Aorta (tissue), 5 donors: Measurements from ENCODE around the gene TUBB1. TPM values are rescaled to one million over a fixed set of nuclear protein-coding genes. Genes with fewer than 3 reads are reported as not detected.
A peak's percentile ranks its signal among the peaks of the same experiment; 100 is the strongest.

Source experiments
- ATAC-seq: fragments of 200-7000 bp; cut with Tn5 transposase; one replicate; pipeline ENCODE4 v1.9.1; 2022; ENCODE audit warnings: moderate library complexity; ENCODE audit not compliant: low FRiP score
- DNase-seq, 2 donors: peaks; one replicate each; pipeline ENCODE4 v3.0.0-alpha.2; 2020
- H3K27ac ChIP-seq, 2 donors: one replicate each; pipeline ENCODE4 v1.5.1; 2013; ENCODE audit warnings: low read length in 2 of 2, mild to moderate bottlenecking in 2 of 2, moderate library complexity in 2 of 2, control low read depth in 1 of 2, inconsistent platforms in 1 of 2, low read depth in 1 of 2
- H3K27me3 ChIP-seq, 2 donors: one replicate each; pipeline ENCODE4 v1.6.1; 2013; ENCODE audit warnings: control low read depth in 1 of 2, low read length in 1 of 2, mild to moderate bottlenecking in 1 of 2, moderate library complexity in 1 of 2; ENCODE audit not compliant: insufficient read depth in 2 of 2, control insufficient read depth in 1 of 2
- H3K36me3 ChIP-seq, 2 donors: one replicate each; pipeline ENCODE4 v1.6.1; 2013; ENCODE audit warnings: control low read depth in 1 of 2, low read length in 1 of 2, mild to moderate bottlenecking in 1 of 2; ENCODE audit not compliant: insufficient read depth in 2 of 2, control insufficient read depth in 1 of 2
- H3K4me1 ChIP-seq, 2 donors: one replicate each; pipeline ENCODE4 v1.6.1; 2013; ENCODE audit warnings: low read length in 2 of 2, control low read depth in 1 of 2, mild to moderate bottlenecking in 1 of 2, moderate library complexity in 1 of 2; ENCODE audit not compliant: insufficient read depth in 2 of 2, control insufficient read depth in 1 of 2
- H3K4me3 ChIP-seq, 2 donors: one replicate each; pipeline ENCODE4 v1.5.1; 2013; ENCODE audit warnings: low read length in 2 of 2, control low read depth in 1 of 2, mild to moderate bottlenecking in 1 of 2
- H3K9me3 ChIP-seq: one replicate; pipeline ENCODE4 v1.6.1; 2013; ENCODE audit warnings: mild to moderate bottlenecking, low read length; ENCODE audit not compliant: control insufficient read depth
- WGBS, 2 donors: extraction: QIAGEN DNeasy Blood & Tissue Kit; methylation state at CpG; one replicate each; pipeline ENCODE4 v1.1.7; 2013; 5-methylcytosine and 5-hydroxymethylcytosine counted together
- intact Hi-C, 2 donors: fragments of 100-400 bp; cut with DNase I; formaldehyde crosslinking; loops; one replicate each; pipeline versions ENCODE4 v1.14.2 to v1.15.0; 2022
- polyA plus RNA-seq, 2 donors: library from polyadenylated mRNA; stranded (reverse); fragments of 200-250 nt; gene quantifications; one replicate each; pipeline ENCODE4 v1.2.3, GENCODE V29; 2013
- total RNA-seq, 2 donors: library from RNA; stranded (reverse); fragmentation: NEBNext Ultra II Directional; extraction: Animal tissue kit (Norgen Biotek cat#: 25700); gene quantifications; one replicate each; pipeline ENCODE4 v1.2.1, GENCODE V29; 2021
- donor health status: healthy with polysubstance abuse.
- donor health status: Bipolar disorder and iron deficiency.
- donor health status: DM: no; HTN: no; CAD: no.
- donor health status: DM: no; HTN: no; CAD: no.
- donor health status: DM: yes; HTN: yes; CAD: no.

TUBB1 gene
- total and polyA plus RNA-seq, 4 donors = 0.15 to 2.1 TPM; not detected in 2

DNA sequence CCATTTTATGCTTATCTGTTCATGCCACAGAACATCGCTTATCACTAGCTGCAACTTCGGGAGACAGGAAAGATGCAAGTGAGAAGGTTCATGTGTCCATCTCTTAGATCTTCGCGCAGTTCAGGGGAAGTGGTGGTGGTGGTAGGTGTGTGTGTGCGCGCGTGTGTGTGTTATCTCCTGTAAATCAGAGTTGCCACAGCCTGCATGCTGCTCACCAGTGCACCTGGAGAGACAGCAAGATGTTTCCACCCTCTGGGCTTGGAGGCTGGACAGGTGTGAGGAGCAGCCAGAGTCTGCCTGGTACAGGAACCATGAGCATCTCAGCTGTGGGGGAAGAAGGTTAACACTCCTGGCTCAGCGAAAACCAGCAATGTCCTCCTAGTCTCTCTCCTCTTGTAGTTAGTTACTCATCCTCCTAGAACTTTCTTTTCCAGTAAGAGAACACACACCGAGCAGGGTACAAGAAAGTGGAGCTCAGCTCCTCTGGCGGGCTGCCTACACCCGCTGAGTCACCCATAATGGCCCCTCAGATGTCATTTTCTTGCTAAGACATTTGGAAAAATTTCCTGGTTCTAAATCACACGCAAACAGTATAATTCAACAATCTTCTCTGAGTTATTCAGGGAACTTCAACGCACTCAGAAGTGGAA is 5.1 kb upstream of the TUBB1 start:
- H3K27me3 ChIP-seq = no peaks in the 10 kb centered on the region
- H3K36me3 ChIP-seq = no peaks in the 10 kb centered on the region
- H3K9me3 ChIP-seq = no peaks in the 10 kb centered on the region
- no peaks in the 10 kb centered on the region for H3K4me1 ChIP-seq
- peak; percentile 82 to 85 for DNase-seq
- WGBS, 2 donors = 68 to 73% methylated on average over 13 of the region's 13 CpGs
- no peak overlapping the region for H3K4me3 ChIP-seq
- peak overlapping the region in 1 of 2 donors; percentile 72 for H3K27ac ChIP-seq
- ATAC-seq = no peak
- intact Hi-C loops = no loop called here

GRCh38 chr20:59014680-59015389 is 4.4 kb upstream of the TUBB1 start:
- 74 to 77% methylated on average over 17 of the region's 17 CpGs for WGBS, 2 donors
- intact Hi-C loops = no loop called here
- ATAC-seq (no peak), DNase-seq (peak; percentile 44 to 60)
- Histone ChIP-seq H3K36me3 (no peaks in the 10 kb centered on the region), H3K4me1 (no peaks in the 10 kb centered on the region), H3K27ac (peak overlapping the region in 1 of 2 donors; percentile 59), H3K9me3 (no peaks in the 10 kb centered on the region), H3K4me3 (no peak overlapping the region), H3K27me3 (no peaks in the 10 kb centered on the region)

- H3K27ac ChIP-seq = no peak overlapping the region
- H3K4me3 ChIP-seq = no peak overlapping the region
- peak; percentile 26 to 57 for DNase-seq
- H3K9me3 ChIP-seq = no peaks in the 10 kb centered on the region
- H3K27me3 ChIP-seq = no peaks in the 10 kb centered on the region
- intact Hi-C loops = no loop called here
- WGBS, 2 donors = 92 to 93% methylated on average over 16 of the region's 16 CpGs
- H3K36me3 ChIP-seq = no peaks in the 10 kb centered on the region
- H3K4me1 ChIP-seq = no peaks in the 10 kb centered on the region
- ATAC-seq = no peak
These were observed 3.8 kb upstream of the TUBB1 start for GRCh38 chr20:59015411-59015810.

DNA sequence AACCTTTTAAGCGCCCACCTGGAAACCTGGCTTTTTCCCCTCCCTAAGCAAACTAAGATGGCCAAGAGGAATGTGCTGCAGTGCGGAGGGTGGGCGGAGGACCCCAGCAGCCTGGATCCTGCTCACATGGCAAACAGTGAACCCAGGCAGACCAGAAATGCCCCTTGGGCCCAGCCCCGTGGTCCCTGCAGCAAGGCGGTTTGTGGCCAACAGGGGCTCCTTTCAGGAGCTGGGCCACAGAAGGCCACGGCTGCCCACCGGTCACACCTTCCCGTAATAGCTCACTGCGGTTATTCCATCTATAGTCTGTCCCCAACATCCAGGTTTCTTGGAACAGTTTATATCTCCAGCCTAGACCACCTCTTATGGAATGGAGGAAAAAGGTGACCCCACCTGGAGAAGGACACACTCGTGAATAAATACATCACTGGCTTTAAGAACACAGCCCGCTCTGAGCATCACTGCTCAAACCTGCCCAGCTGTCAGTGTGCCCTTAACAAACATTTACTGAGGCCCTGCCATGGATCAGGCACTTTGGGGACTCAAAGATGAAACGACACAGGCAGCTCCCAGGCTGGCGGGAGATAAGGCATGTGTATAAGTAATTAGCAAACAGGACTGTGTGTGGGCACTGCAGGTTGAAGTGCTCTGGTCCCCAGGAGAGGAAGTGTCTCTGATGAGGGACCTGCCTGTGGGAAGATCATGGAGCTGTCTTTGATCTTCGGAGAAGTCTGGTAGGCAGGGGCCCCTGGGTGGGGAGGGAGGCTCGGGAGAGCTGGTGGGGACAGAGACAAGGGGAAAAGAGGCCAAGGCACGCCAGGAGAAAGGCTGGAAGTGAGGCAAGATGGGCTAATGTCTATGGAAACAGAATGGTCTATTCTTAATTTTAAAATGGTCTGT is 3.2 kb upstream of the TUBB1 start:
- Histone ChIP-seq H3K27me3 (no peaks in the 10 kb centered on the region), H3K4me3 (no peak overlapping the region), H3K27ac (no peak overlapping the region), H3K4me1 (no peaks in the 10 kb centered on the region), H3K9me3 (no peaks in the 10 kb centered on the region), H3K36me3 (no peaks in the 10 kb centered on the region)
- ATAC-seq (no peak), DNase-seq (peak; percentile 27 to 35)
- 85 to 92% methylated on average over 15 to 16 of the region's 16 CpGs for WGBS, 2 donors
- intact Hi-C loops = no loop called here

DNA sequence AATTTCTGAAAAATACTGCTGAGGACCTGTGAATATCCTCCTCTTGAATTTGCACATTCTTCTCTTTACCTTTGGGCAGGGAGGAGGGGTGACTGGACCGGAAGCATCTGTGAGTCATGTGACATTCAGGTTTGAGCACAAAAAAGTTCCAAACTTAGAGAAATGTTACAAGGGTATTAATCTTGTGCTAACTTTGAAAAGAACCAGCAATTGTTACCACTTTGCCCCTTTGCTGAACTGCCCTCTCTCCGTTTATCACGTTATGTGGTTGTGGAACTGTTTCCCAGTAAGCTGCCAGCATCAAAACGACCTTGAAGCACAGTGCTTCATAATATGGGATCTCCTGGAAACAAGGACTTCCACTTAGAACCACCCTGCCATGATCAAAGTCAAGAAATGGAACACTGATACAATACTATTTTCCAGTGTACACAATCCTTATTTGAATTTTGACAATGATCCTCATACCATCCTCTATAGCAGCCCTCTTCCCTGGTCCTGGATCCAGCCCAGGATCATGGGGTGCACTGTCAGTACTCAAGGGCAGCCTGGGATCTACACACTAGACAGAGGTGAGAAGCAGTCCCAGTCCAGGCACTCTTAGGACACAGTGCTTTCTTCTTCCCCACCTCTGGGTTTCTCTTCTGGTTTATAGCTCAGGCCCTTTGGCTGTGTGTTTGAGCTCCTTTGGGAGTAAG is 2.3 kb upstream of the TUBB1 start:
- no peaks in the 10 kb centered on the region for H3K9me3 ChIP-seq
- 72 to 78% methylated on average over 4 of the region's 4 CpGs for WGBS, 2 donors
- H3K4me1 ChIP-seq = no peaks in the 10 kb centered on the region
- H3K4me3 ChIP-seq = no peak overlapping the region
- no peaks in the 10 kb centered on the region for H3K36me3 ChIP-seq
- H3K27me3 ChIP-seq = no peaks in the 10 kb centered on the region
- DNase-seq = no peak
- no peak overlapping the region for H3K27ac ChIP-seq
- intact Hi-C loops = no loop called here
- ATAC-seq = no peak

- H3K27ac ChIP-seq = no peak overlapping the region
- no peak overlapping the region for H3K4me3 ChIP-seq
- no peaks in the 10 kb centered on the region for H3K27me3 ChIP-seq
- H3K4me1 ChIP-seq = no peaks in the 10 kb centered on the region
- intact Hi-C loops = no loop called here
- ATAC-seq (no peak), DNase-seq (peak; percentile 38 to 65)
- H3K9me3 ChIP-seq = no peaks in the 10 kb centered on the region
- 93% methylated on average over 15 to 16 of the region's 16 CpGs for WGBS, 2 donors
- no peaks in the 10 kb centered on the region for H3K36me3 ChIP-seq
These were observed 1.6 kb upstream of the TUBB1 start for GRCh38 chr20:59017493-59018231.

- DNase-seq (peak; percentile 36 to 64), ATAC-seq (no peak)
- no peaks in the 10 kb centered on the region for H3K27me3 ChIP-seq
- no peaks in the 10 kb centered on the region for H3K9me3 ChIP-seq
- WGBS, 2 donors = 94 to 97% methylated on average over 10 of the region's 10 CpGs
- peaks cover 0 to 3% of the 10 kb centered on the region in 2 donors for H3K36me3 ChIP-seq
- no peak overlapping the region for H3K4me3 ChIP-seq
- no peaks in the 10 kb centered on the region for H3K4me1 ChIP-seq
- intact Hi-C loops = no loop called here
- H3K27ac ChIP-seq = no peak overlapping the region
These were observed 412 bp upstream of the TUBB1 start for GRCh38 chr20:59018817-59019216.
